Endothelial cell of umbilical vein (primary cell): ENCODE data around the gene USP6. TPM values are rescaled to one million over a fixed set of nuclear protein-coding genes. Genes with fewer than 3 reads are reported as not detected.

Experiments
- BruUV-seq: library from RNA; stranded (reverse); fragments of 400-500 nt; replicated peaks from 2 replicates; lab custom pipeline; 2021; lab: Mats Ljungman, UMichigan
- CTCF ChIA-PET: fragments of 300-600, 350-600 bp; sonication (Branson Sonifier 250); formaldehyde crosslinking; loops from one replicate; lab custom pipeline; 2021; ENCODE audit warnings: antibody characterized with exemption, inconsistent platforms; lab: Charles Lee
- POLR2A ChIA-PET: fragments of 300-600, 350-600 bp; sonication (Branson Sonifier 250); formaldehyde crosslinking; loops from one replicate; lab custom pipeline; 2021; ENCODE audit warnings: antibody characterized with exemption, inconsistent platforms; lab: Charles Lee
- DNase-seq: peaks from one replicate; pipeline ENCODE4 v3.0.0-alpha.2; 2011; ENCODE audit warnings: low read depth, low spot score
- FAIRE-seq: peaks from 2 replicates; lab custom pipeline; 2011; peaks lifted over from hg19 to GRCh38; lab: Jason Lieb, UNC
- H2AFZ ChIP-seq: 2 replicates; pipeline ENCODE4 v1.6.0; 2012; ENCODE audit warnings: low read depth, low read length, control low read depth, inconsistent platforms
- H3K27ac ChIP-seq: 2 replicates; pipeline ENCODE4 v1.5.1; 2011; ENCODE audit warnings: low read depth, mild to moderate bottlenecking, control low read depth, low read length, moderate library complexity; ENCODE audit not compliant: insufficient read depth
- H3K27me3 ChIP-seq, 2 experiments: 2 replicates each; pipeline versions ENCODE4 v1.6.0 to v1.6.1; 2011; ENCODE audit warnings: low read length in 2 of 2, mixed read lengths in 1 of 2; ENCODE audit not compliant: control insufficient read depth in 2 of 2, insufficient read depth in 2 of 2
- H3K36me3 ChIP-seq, 2 experiments: 2 replicates in 1 of 2; 3 replicates in 1 of 2; pipeline ENCODE4 v1.5.1; 2011; ENCODE audit warnings: low read length in 2 of 2, mild to moderate bottlenecking in 1 of 2, moderate library complexity in 1 of 2; ENCODE audit not compliant: control insufficient read depth in 2 of 2, insufficient read depth in 2 of 2; ENCODE audit errors: extremely low read depth in 1 of 2
- H3K4me1 ChIP-seq: 3 replicates; pipeline ENCODE4 v1.5.1; 2011; ENCODE audit warnings: mild to moderate bottlenecking, low read length; ENCODE audit not compliant: control insufficient read depth, insufficient read depth; ENCODE audit errors: extremely low read depth
- H3K4me2 ChIP-seq: 2 replicates; pipeline ENCODE4 v1.6.1; 2011; ENCODE audit warnings: low read length, control low read depth, mixed read lengths; ENCODE audit not compliant: insufficient read depth
- H3K4me3 ChIP-seq, 3 experiments: fragments of 200-600 bp in 1 of 3; sonication (generic), shearing (Covaris generic) in 1 of 3; replicated peaks in 1 of 3; 2 replicates each; pipeline ENCODE4 v1.5.1; 2011 to 2016; ENCODE audit warnings: control low read depth in 3 of 3, low read length in 3 of 3, mild to moderate bottlenecking in 2 of 3, inconsistent platforms in 1 of 3, low read depth in 1 of 3, moderate library complexity in 1 of 3; ENCODE audit not compliant: insufficient read depth in 1 of 3
- H3K79me2 ChIP-seq: 2 replicates; pipeline ENCODE4 v1.6.0; 2012; ENCODE audit warnings: low read length, inconsistent platforms; ENCODE audit not compliant: control insufficient read depth, insufficient read depth
- H3K9ac ChIP-seq: replicated peaks from 2 replicates; pipeline ENCODE3; 2011; ENCODE audit warnings: low read length, control low read depth; ENCODE audit not compliant: insufficient read depth; ENCODE audit errors: extremely low read depth
- H3K9me1 ChIP-seq: replicated peaks from 3 replicates; pipeline ENCODE4 v1.6.0; 2011; ENCODE audit warnings: mild to moderate bottlenecking, low read length; ENCODE audit not compliant: control insufficient read depth, insufficient read depth; ENCODE audit errors: extremely low read depth
- H3K9me3 ChIP-seq: replicated peaks from 2 replicates; pipeline ENCODE4 v1.5.1; 2012; ENCODE audit warnings: low read length, inconsistent platforms; ENCODE audit not compliant: control insufficient read depth, insufficient read depth
- H4K20me1 ChIP-seq: replicated peaks from 2 replicates; pipeline ENCODE3; 2011; ENCODE audit warnings: mild to moderate bottlenecking, low read length; ENCODE audit not compliant: control insufficient read depth, insufficient read depth; ENCODE audit errors: extremely low read depth
- EZH2 ChIP-seq: IDR thresholded peaks from 2 replicates; pipeline ENCODE4 v1.6.1; 2012; ENCODE audit warnings: borderline replicate concordance, low read depth, mild to moderate bottlenecking, moderate library complexity, low read length, inconsistent platforms; ENCODE audit not compliant: severe bottlenecking
- FOS ChIP-seq: IDR thresholded peaks from 2 replicates; pipeline ENCODE4 v1.6.1; 2011; ENCODE audit warnings: mild to moderate bottlenecking, low read length, moderate library complexity, borderline replicate concordance; ENCODE audit not compliant: insufficient read depth
- GATA2 ChIP-seq: IDR thresholded peaks from 2 replicates; pipeline ENCODE4 v1.7.0; 2011; ENCODE audit warnings: low read depth, mild to moderate bottlenecking, moderate library complexity, mixed read lengths, low read length; ENCODE audit not compliant: insufficient read length, insufficient read depth
- JUN ChIP-seq: IDR thresholded peaks from 2 replicates; pipeline ENCODE4 v1.6.1; 2011; ENCODE audit warnings: borderline replicate concordance, low read depth; ENCODE audit not compliant: insufficient read length, insufficient read depth
- MAX ChIP-seq: IDR thresholded peaks from 2 replicates; pipeline ENCODE4 v1.6.1; 2011; ENCODE audit not compliant: insufficient read depth, insufficient read length
- MYC ChIP-seq: IDR thresholded peaks from one replicate; pipeline ENCODE4 v1.6.1; 2011; ENCODE audit warnings: mild to moderate bottlenecking, low read depth, low read length
- POLR2A ChIP-seq: IDR thresholded peaks from 2 replicates; pipeline ENCODE4 v1.6.1; 2012; ENCODE audit warnings: low read depth, mild to moderate bottlenecking, control low read depth, low read length
- POLR2AphosphoS5 ChIP-seq: IDR thresholded peaks from 2 replicates; pipeline ENCODE4 v1.6.1; 2012; ENCODE audit warnings: low read depth, mild to moderate bottlenecking, control low read depth, low read length, moderate library complexity; ENCODE audit not compliant: insufficient read depth
- dilution Hi-C: fragments of 300-500 bp; cut with MboI; formaldehyde crosslinking; loops from one replicate; pipeline ENCODE4 v1.15.0; 2019; ENCODE audit warnings: low sequenced_read_pairs; ENCODE audit not compliant: extremely low pct_ligation_motif_present
- intact Hi-C: fragments of 100-400 bp; cut with micrococcal nuclease; formaldehyde crosslinking; loops from one replicate; pipeline ENCODE4 v1.10.0; 2022
- polyA plus RNA-seq, 4 experiments: library from polyadenylated mRNA; depleted of rRNA in 3 of 4; stranded (reverse) in 3 of 4; unstranded in 1 of 4; fragments of >200 nt; gene quantifications; 2 replicates each; pipeline versions ENCODE4 v1.2.1 to v1.2.3, GENCODE V29; 2011 to 2012; ENCODE audit warnings: missing spikeins in 1 of 4
- total RNA-seq: library from RNA; stranded (reverse); gene quantifications from 2 replicates; pipeline ENCODE4 v1.2.3, GENCODE V29; 2021

Gene USP6
- total and polyA plus RNA-seq, 2 donors (not counting 3 experiments of a cell fraction or from before 2014, with no cell fraction given), result under 0.01 to 0.15 TPM

GRCh38 chr17:5078106-5079028, 37.5 kb upstream of the USP6 start, which contains the start of gene ZFP3:
Gene ZFP3 (plus strand): TSS chr17:5078467. CDS start chr17:5091505, 13,038 bp downstream.
- Histone ChIP-seq H3K4me1 (peaks cover 10% of the 10 kb centered on the region), H3K27ac (no peak within 1 kb of the TSS), H3K4me2 (peak within 1 kb of the TSS; percentile 65), H3K9me3 (no peaks in the 10 kb centered on the region), H3K4me3 (peak within 1 kb of the TSS; percentile 8 to 58 (median 53)), H3K9ac (peak within 1 kb of the TSS; percentile 5), H3K9me1 (no peaks in the 10 kb centered on the region), H3K27me3 (no peaks in the 10 kb centered on the region), H2AFZ (peak within 1 kb of the TSS; percentile 95), H3K79me2 (no peaks in the 10 kb centered on the region), H4K20me1 (no peaks in the 10 kb centered on the region), H3K36me3 (no peaks in the 10 kb centered on the region)
- TF ChIP-seq FOS (no peak), POLR2AphosphoS5 (peak; percentile 35)
- CTCF ChIA-PET, result no interaction called here
- intact Hi-C loops (no loop called here), dilution Hi-C loops (no loop called here)
- POLR2A ChIA-PET, result no interaction called here
- peak; percentile 68 for DNase-seq
- FAIRE-seq, result peak; percentile 91
- TSS peak; percentile 54 for BruUV-seq

GRCh38 chr17:5080591-5080990, 35.2 kb upstream of the USP6 start:
- H3K4me2 ChIP-seq, result no peak overlapping the region
- no peak overlapping the region for H3K4me3 ChIP-seq
- no peaks in the 10 kb centered on the region for H3K36me3 ChIP-seq
- H3K9me3 ChIP-seq, result no peaks in the 10 kb centered on the region
- no peaks in the 10 kb centered on the region for H3K79me2 ChIP-seq
- no peaks in the 10 kb centered on the region for H3K27me3 ChIP-seq
- CTCF ChIA-PET, result no interaction called here
- DNase-seq (no peak), FAIRE-seq (no peak)
- POLR2A ChIA-PET, result no interaction called here
- no peak overlapping the region for H2AFZ ChIP-seq
- H4K20me1 ChIP-seq, result no peaks in the 10 kb centered on the region
- no peak overlapping the region for H3K9ac ChIP-seq
- no peak for TF ChIP-seq POLR2AphosphoS5
- TF ChIP-seq MYC, result no peak
- no peak for TF ChIP-seq JUN
- no peak for TF ChIP-seq MAX
- no peak for TF ChIP-seq FOS
- no peak for TF ChIP-seq GATA2
- TF ChIP-seq POLR2A, result no peak
- TF ChIP-seq EZH2, result no peak
- intact Hi-C loops, result no loop called here
- peaks cover 10% of the 10 kb centered on the region for H3K4me1 ChIP-seq
- BruUV-seq, result no TSS peak
- H3K9me1 ChIP-seq, result no peaks in the 10 kb centered on the region
- dilution Hi-C loops, result no loop called here
- no peak overlapping the region for H3K27ac ChIP-seq
